Tibial artery (tissue), 4 donors: ENCODE results near the gene AGPAT2.
"Not testable (repeated sequence)": the region's sequence is repeated elsewhere in the genome, so short reads cannot be mapped to it uniquely, and the experiment has no call there.

Experiments
- DNase-seq, 2 donors: peaks; one replicate each; pipeline ENCODE4 v3.0.0-alpha.2; 2019
- H3K27ac ChIP-seq, 2 donors: fragments of 200-600 bp; sonication (generic) in 1 of 2; 1 replicate in 1 of 2; 2 replicates in 1 of 2; pipeline ENCODE4 v1.5.1; 2018 to 2019; ENCODE audit warnings: mild to moderate bottlenecking in 1 of 2
- H3K27me3 ChIP-seq, 2 donors: fragments of 200-600 bp; sonication (generic) in 1 of 2; one replicate each; pipeline versions ENCODE4 v1.5.1 to v1.6.0; 2016 to 2019
- H3K36me3 ChIP-seq, 3 donors: fragments of 200-600 bp; sonication (generic) in 2 of 3; one replicate each; pipeline ENCODE4 v1.5.1; 2016 to 2019; ENCODE audit warnings: mild to moderate bottlenecking in 2 of 3
- H3K4me1 ChIP-seq, 4 donors: fragments of 200-600 bp; sonication (generic) in 2 of 4; 1 replicate in 3 of 4; 2 replicates in 1 of 4; pipeline ENCODE4 v1.5.1; 2016 to 2019
- H3K4me3 ChIP-seq, 2 donors: fragments of 200-600 bp; sonication (generic) in 1 of 2; 1 replicate in 1 of 2; 2 replicates in 1 of 2; pipeline ENCODE4 v1.5.1; 2018 to 2019; ENCODE audit warnings: mild to moderate bottlenecking in 2 of 2
- H3K9me3 ChIP-seq, 3 donors: fragments of 200-600 bp; sonication (generic) in 1 of 3; one replicate each; pipeline ENCODE4 v1.5.1; 2016 to 2019
- CTCF ChIP-seq, 2 experiments: fragments of 200-600 bp in 1 of 2; fragments of 450-650 bp in 1 of 2; IDR thresholded peaks; one replicate each; pipeline ENCODE4 v1.5.1; 2017 to 2019; ENCODE audit warnings: antibody characterized with exemption in 2 of 2, mild to moderate bottlenecking in 1 of 2, moderate library complexity in 1 of 2
- intact Hi-C: fragments of 100-400 bp; cut with DNase I; formaldehyde crosslinking; loops from one replicate; pipeline ENCODE4 v1.15.0; 2023; ENCODE audit warnings: low total_unique reads

AGPAT2 gene

GRCh38 chr9:136643596-136644342 is 43.5 kb downstream of the AGPAT2 start:
- peaks cover 0 to 14% (median 11%) of the 10 kb centered on the region in 4 donors for H3K4me1 ChIP-seq
- H3K27me3 ChIP-seq: peaks cover 0 to 70% of the 10 kb centered on the region in 2 donors
- TF ChIP-seq CTCF (IDR thresholded peaks at IDR 0.05): no peak
- intact Hi-C loops: no loop called here
- peak overlapping the region; percentile 19 to 22 for H3K4me3 ChIP-seq
- no peaks in the 10 kb centered on the region for H3K36me3 ChIP-seq
- DNase-seq: peak; percentile 27 to 65
- H3K9me3 ChIP-seq: no peaks in the 10 kb centered on the region
- H3K27ac ChIP-seq: no peak overlapping the region

DNA sequence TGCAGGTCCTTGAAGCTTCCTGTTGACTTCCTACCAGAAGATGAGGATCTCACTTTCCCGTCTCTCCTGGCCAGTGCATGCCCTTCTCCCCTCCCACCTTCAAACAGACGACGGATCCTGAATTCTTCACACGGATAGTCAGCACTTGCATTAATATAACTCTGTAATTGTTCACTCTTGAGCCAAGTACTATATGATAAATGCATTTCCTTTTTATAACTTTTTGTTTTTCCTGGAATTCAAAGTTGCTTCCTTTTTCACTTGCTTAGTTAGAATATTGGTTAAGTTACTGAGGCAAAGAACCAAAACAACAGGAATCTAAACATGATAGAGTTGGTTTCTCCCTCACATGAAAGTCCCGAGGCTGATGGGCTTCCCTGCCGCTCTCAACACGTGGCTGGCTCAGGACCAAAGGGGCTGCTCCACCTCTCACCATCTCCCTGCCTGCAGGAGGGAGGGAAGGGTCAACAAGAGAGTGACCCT is 44.8 kb downstream of the AGPAT2 start:
- H3K27ac ChIP-seq: no peak overlapping the region
- intact Hi-C loops: no loop called here
- H3K27me3 ChIP-seq: peaks cover 0 to 63% of the 10 kb centered on the region in 2 donors

GRCh38 chr9:136640171-136641111 is 46.8 kb downstream of the AGPAT2 start:
- no peak for TF ChIP-seq CTCF (IDR thresholded peaks at IDR 0.05)
- H3K27me3 ChIP-seq: peaks cover 0 to 47% of the 10 kb centered on the region in 2 donors
- peaks cover 0 to 14% (median 11%) of the 10 kb centered on the region in 4 donors for H3K4me1 ChIP-seq
- H3K4me3 ChIP-seq: no peak overlapping the region
- H3K27ac ChIP-seq: no peak overlapping the region
- intact Hi-C loops: no loop called here
- DNase-seq: peak in 1 of 2 donors; percentile 23
- H3K9me3 ChIP-seq: no peaks in the 10 kb centered on the region
- H3K36me3 ChIP-seq: no peaks in the 10 kb centered on the region

More for the DNA sequence above, 44.8 kb downstream of the AGPAT2 start:
- Histone ChIP-seq H3K4me3 (no peak overlapping the region), H3K4me1 (peaks cover 0 to 14% (median 11%) of the 10 kb centered on the region in 4 donors), H3K9me3 (no peaks in the 10 kb centered on the region), H3K36me3 (no peaks in the 10 kb centered on the region)
- DNase-seq: no peak
- no peak for TF ChIP-seq CTCF (IDR thresholded peaks at IDR 0.05)

- no peaks in the 10 kb centered on the region for H3K9me3 ChIP-seq
- no peaks in the 10 kb centered on the region for H3K36me3 ChIP-seq
- peaks cover 0 to 6% (median 4%) of the 10 kb centered on the region in 4 donors for H3K4me1 ChIP-seq
- H3K4me3 ChIP-seq: no peak overlapping the region
- no peak overlapping the region for H3K27ac ChIP-seq
- peaks cover 0 to 17% of the 10 kb centered on the region in 2 donors for H3K27me3 ChIP-seq
- TF ChIP-seq CTCF (IDR thresholded peaks at IDR 0.05): no peak
- no peak for DNase-seq
- intact Hi-C loops: no loop called here
Measured at GRCh38 chr9:136634904-136635303, 52.4 kb downstream of the AGPAT2 start.

GRCh38 chr9:136632491-136633106 is 54.7 kb downstream of the AGPAT2 start:
- H3K9me3 ChIP-seq, intact Hi-C loops, H3K27ac ChIP-seq, H3K36me3 ChIP-seq, DNase-seq, H3K4me3 ChIP-seq, H3K4me1 ChIP-seq: not testable (repeated sequence)
- peaks cover 0 to 17% of the 10 kb centered on the region in 2 donors for H3K27me3 ChIP-seq

- peaks cover 0 to 17% of the 10 kb centered on the region in 2 donors for H3K27me3 ChIP-seq
- DNase-seq, intact Hi-C loops, H3K9me3 ChIP-seq, H3K36me3 ChIP-seq, H3K27ac ChIP-seq, H3K4me3 ChIP-seq: not testable (repeated sequence)
- peaks cover 0 to 15% (median 6%) of the 10 kb centered on the region in 4 donors for H3K4me1 ChIP-seq
Measured at GRCh38 chr9:136632072-136632471, 55.2 kb downstream of the AGPAT2 start.
